Measurements from ENCODE around the gene B3GAT3.

DNA sequence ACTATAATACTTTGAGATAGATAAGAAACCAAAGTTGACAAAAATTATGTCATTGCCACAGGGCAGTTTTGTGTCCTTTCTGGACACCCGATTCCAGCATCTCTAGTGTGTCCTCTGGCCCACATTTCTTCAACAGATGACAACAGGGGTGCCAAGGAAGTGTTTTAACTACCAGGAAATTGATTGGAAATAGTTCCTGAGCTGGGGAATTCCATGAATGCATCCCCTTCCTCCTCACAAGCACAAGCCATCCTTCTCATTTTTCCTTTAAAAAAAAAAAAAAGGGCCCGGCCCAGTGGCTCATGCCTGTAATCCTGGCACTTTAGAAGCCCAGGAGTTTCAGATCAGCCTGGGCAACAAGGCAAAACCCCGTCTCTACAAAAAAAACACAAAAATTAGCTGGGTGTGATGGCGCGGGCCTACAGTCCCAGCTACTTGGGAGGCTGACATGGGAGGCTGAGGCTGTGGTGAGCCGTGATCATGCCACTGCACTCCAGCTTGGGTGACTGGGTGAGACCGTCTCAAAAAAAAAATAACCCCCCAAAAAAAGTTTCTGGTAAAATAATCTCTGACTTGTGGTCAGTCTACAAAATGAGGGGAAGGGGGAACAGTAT, 797 bp upstream of the B3GAT3 start:
- TF ChIP-seq SIN3A (IDR thresholded peaks at IDR 0.05; ENCODE audit: borderline replicate concordance, insufficient read depth, low read length): no peak
- TF ChIP-seq, protein P1, sequence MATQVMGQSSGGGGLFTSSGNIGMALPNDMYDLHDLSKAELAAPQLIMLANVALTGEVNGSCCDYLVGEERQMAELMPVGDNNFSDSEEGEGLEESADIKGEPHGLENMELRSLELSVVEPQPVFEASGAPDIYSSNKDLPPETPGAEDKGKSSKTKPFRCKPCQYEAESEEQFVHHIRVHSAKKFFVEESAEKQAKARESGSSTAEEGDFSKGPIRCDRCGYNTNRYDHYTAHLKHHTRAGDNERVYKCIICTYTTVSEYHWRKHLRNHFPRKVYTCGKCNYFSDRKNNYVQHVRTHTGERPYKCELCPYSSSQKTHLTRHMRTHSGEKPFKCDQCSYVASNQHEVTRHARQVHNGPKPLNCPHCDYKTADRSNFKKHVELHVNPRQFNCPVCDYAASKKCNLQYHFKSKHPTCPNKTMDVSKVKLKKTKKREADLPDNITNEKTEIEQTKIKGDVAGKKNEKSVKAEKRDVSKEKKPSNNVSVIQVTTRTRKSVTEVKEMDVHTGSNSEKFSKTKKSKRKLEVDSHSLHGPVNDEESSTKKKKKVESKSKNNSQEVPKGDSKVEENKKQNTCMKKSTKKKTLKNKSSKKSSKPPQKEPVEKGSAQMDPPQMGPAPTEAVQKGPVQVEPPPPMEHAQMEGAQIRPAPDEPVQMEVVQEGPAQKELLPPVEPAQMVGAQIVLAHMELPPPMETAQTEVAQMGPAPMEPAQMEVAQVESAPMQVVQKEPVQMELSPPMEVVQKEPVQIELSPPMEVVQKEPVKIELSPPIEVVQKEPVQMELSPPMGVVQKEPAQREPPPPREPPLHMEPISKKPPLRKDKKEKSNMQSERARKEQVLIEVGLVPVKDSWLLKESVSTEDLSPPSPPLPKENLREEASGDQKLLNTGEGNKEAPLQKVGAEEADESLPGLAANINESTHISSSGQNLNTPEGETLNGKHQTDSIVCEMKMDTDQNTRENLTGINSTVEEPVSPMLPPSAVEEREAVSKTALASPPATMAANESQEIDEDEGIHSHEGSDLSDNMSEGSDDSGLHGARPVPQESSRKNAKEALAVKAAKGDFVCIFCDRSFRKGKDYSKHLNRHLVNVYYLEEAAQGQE (IDR thresholded peaks at IDR 0.05; ENCODE audit: insufficient read depth in 1 of 2, low read depth in 2 of 2, low read length in 2 of 2): no peak
